ENCODE data around the gene ALKBH4.
"Not testable (repeated sequence)": the region's sequence is repeated elsewhere in the genome, so short reads cannot be mapped to it uniquely, and the experiment has no call there.

Gene ALKBH4

DNA sequence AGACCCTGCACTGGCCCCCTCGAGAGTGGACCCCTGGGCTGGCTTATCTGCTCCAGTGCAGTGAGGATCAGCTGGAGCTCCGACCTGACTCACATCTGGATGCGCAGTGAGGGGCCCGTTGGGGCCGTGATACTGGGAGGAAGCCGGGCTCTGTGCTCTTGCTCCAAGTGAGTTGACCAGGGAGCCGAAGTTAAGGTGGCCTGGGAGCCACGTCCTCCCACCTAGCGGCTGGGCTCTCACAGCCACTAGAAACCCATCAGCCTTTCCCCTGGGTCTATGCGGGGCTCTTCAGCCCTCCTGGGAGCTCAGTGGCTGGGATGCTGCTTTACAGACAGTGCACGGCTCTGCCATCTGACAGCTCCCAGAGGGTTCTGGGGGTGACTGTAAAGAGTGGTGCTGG is 9.1 kb downstream of the ALKBH4 start:
- TF ChIP-seq, protein P1, sequence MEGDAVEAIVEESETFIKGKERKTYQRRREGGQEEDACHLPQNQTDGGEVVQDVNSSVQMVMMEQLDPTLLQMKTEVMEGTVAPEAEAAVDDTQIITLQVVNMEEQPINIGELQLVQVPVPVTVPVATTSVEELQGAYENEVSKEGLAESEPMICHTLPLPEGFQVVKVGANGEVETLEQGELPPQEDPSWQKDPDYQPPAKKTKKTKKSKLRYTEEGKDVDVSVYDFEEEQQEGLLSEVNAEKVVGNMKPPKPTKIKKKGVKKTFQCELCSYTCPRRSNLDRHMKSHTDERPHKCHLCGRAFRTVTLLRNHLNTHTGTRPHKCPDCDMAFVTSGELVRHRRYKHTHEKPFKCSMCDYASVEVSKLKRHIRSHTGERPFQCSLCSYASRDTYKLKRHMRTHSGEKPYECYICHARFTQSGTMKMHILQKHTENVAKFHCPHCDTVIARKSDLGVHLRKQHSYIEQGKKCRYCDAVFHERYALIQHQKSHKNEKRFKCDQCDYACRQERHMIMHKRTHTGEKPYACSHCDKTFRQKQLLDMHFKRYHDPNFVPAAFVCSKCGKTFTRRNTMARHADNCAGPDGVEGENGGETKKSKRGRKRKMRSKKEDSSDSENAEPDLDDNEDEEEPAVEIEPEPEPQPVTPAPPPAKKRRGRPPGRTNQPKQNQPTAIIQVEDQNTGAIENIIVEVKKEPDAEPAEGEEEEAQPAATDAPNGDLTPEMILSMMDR (IDR thresholded peaks at IDR 0.05; ENCODE audit: control insufficient read depth, insufficient read depth, low read depth, low read length, missing control alignments), result no peak
- no peak overlapping the region for H3K4me3 ChIP-seq (ENCODE audit: control insufficient read depth, low read depth, low read length)
- no peak for DNase-seq (ENCODE audit: low read depth)

DNA sequence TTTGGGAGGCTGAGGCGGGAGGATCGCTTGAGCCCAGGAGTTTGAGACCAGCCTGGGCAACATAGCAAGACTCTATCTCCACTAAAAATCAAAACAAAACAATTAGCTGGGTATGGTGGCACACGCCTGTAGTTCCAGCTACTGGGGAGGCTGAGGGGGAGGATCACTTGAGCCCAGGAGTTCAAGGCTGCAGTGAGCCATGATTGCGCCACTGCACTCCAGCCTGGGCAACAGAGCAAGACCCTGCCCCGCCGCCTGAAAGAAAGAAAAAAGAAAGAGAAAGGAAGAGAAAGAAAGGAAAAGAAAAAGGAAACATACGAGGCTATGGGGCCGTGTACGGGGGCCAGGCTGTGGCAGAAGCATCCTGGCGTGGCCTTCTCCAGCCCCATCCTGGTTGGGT is 9.7 kb downstream of the ALKBH4 start:
- DNase-seq (ENCODE audit: low read depth); H3K4me3 ChIP-seq (ENCODE audit: control insufficient read depth, low read depth, low read length): not testable (repeated sequence)

DNA sequence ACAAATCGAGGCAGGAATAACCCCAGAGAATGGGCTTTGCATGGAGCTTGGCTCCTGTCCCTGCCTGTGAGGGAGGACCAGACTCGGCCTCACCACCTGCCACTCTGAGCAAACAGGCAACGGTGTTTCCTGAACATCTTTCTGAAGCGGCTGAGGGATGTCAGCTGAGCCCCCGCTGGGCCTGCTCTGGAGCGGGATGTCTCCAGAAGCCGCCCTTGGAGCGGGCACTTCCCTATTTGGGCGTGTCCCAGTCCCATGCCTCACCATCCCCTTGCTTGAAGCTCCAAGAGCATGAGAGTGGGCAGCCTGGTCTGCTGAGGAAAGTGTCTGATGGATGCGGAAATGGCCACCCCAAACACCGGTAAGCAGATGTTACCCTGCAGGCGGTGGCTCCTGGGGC is 10.2 kb downstream of the ALKBH4 start:
- no peak overlapping the region for H3K4me3 ChIP-seq (ENCODE audit: control insufficient read depth, low read depth, low read length)
- TF ChIP-seq, protein P1 (IDR thresholded peaks at IDR 0.05; ENCODE audit: control insufficient read depth, insufficient read depth, low read depth, low read length, missing control alignments), result no peak
- DNase-seq (ENCODE audit: low read depth), result no peak

DNA sequence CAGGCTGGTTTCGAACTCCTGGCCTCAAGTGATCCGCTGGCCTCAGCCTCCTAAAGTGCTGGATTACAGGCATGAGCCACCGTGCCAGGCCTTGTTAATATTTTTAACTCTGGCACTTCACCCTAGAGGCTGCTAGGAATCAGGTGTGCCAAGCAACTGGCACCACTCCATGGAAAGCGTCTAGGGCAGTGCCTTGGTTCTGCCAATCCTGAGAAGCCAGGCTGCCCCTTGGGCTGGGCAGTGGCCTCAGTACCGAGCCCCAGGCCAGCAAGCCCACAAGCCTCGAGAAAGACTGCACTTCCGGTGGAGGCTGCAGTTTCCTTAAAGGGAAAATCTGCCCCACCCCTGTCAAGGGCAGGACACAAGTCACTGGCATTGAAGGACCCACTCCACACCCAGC is 11.3 kb downstream of the ALKBH4 start:
- TF ChIP-seq, protein P1 (IDR thresholded peaks at IDR 0.05; ENCODE audit: control insufficient read depth, insufficient read depth, low read depth, low read length, missing control alignments), result no peak
- DNase-seq (ENCODE audit: low read depth), result no peak
- H3K4me3 ChIP-seq (ENCODE audit: control insufficient read depth, low read depth, low read length), result no peak overlapping the region

DNA sequence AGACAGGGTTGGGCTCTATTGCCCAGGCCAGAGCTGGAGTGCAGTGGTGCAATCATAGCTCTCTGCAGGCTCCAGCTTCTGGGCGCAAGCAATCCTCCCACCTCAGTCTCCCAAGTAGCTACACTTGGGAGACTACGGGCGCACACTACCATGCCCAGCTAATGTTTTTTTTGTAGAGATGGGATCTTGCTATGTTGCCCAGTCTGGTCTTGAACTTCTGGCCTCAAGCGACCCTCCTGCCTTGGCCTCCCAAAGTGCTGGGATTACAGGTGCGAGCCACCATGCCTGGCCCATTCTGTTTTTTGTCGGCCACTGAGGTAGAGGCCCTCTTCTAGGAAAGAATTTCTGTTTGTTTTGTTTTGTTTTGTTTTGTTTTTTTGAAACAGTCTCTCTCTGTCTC is 12.2 kb downstream of the ALKBH4 start:
- TF ChIP-seq, protein P1 (IDR thresholded peaks at IDR 0.05; ENCODE audit: control insufficient read depth, insufficient read depth, low read depth, low read length, missing control alignments), result no peak
- H3K4me3 ChIP-seq (ENCODE audit: control insufficient read depth, low read depth, low read length), result no peak overlapping the region
- no peak for DNase-seq (ENCODE audit: low read depth)

DNA sequence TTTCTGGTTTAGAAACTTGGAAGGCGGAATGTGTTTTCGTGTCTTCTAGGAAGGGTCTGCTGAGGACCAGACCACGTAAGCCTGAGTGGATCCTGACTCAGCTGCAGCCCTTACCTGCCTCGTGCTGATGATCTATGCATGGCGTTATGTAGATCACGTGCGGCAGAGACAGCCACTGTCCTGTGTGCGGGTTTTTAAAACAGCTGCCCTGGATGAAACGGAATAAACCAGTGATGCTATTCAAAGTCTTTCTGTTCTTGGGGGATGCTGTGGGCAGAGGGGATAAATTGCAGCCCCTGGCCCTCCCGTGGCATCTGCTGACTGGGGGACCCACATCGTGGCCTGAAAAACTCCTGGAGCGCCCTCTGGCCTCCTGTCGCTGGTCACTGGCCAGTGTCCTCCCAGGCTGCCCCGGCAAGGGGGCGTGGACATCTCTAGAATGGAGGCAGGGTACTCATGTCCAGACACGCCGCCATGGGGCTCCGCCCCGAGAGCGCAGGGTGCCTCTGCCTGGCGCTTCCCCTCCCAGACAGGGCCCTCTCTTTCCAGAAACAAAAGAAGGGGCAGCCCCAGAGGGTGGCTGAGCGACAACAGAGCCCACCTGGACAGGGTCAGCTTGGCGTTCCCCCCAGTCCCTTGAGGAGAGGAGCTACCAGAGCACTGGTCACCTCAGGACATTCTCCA is 13.2 kb downstream of the ALKBH4 start:
- no peak overlapping the region for H3K4me3 ChIP-seq (ENCODE audit: control insufficient read depth, low read depth, low read length)
- TF ChIP-seq, protein P1 (IDR thresholded peaks at IDR 0.05; ENCODE audit: control insufficient read depth, insufficient read depth, low read depth, low read length, missing control alignments), result no peak
- DNase-seq (ENCODE audit: low read depth), result no peak

DNA sequence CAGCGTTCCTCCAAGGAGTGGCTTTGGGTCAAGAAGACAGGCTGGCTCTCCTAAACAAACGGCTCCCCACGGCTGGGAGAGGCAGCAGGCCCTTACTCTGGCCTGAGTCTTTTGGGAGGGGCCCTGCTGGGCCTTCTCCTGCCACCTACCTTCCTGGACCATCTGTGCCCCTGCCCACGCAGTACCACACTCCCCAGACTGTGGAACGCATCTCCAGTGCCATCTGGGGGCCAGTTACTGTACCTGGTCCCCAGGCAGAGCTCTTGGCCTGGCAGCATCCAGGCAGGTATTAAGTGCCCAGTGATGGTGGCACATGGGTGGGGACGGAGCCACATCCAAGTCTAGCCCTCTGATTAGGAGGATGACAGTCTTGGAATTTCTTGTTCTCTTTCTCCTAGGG is 14.4 kb downstream of the ALKBH4 start:
- no peak for DNase-seq (ENCODE audit: low read depth)
- TF ChIP-seq, protein P1 (IDR thresholded peaks at IDR 0.05; ENCODE audit: control insufficient read depth, insufficient read depth, low read depth, low read length, missing control alignments), result peak; percentile 28
- no peak overlapping the region for H3K4me3 ChIP-seq (ENCODE audit: control insufficient read depth, low read depth, low read length)
